A673 (cell line): Measurements from ENCODE around the gene PNLIP. TPM values are rescaled to one million over a fixed set of nuclear protein-coding genes. Genes with fewer than 3 reads are reported as not detected.

Experiments
- BruUV-seq: library from RNA; stranded (reverse); fragments of 400-500 nt; replicated peaks from 2 replicates; lab custom pipeline; 2021; lab: Mats Ljungman, UMichigan
- CTCF ChIA-PET: fragments of 300-600 bp; sonication (Branson Sonifier 250); formaldehyde crosslinking; loops from one replicate; lab custom pipeline; 2022; ENCODE audit warnings: antibody characterized with exemption; lab: Charles Lee
- POLR2A ChIA-PET: fragments of 300-600 bp; sonication (Branson Sonifier 250); formaldehyde crosslinking; loops from one replicate; lab custom pipeline; 2022; ENCODE audit warnings: antibody characterized with exemption; ENCODE audit not compliant: low non-redundant PET; lab: Charles Lee
- DNase-seq: peaks from one replicate; pipeline ENCODE4 v3.0.0-alpha.2; 2015; ENCODE audit warnings: low spot score
- H3K27ac ChIP-seq: fragments of 200-600 bp; sonication (generic); 2 replicates; pipeline ENCODE4 v1.5.1; 2016; ENCODE audit warnings: mixed run types, low read depth, mild to moderate bottlenecking, mixed read lengths, antibody characterized with exemption, low read length; ENCODE audit not compliant: poor library complexity, severe bottlenecking
- H3K27me3 ChIP-seq: fragments of 200-600 bp; sonication (generic); replicated peaks from 2 replicates; pipeline ENCODE4 v1.6.1; 2017; ENCODE audit warnings: mixed run types, low read depth, mild to moderate bottlenecking, mixed read lengths, antibody characterized with exemption, low read length; ENCODE audit not compliant: insufficient read depth, poor library complexity
- H3K36me3 ChIP-seq: fragments of 200-600 bp; sonication (generic); 2 replicates; pipeline ENCODE4 v1.6.1; 2016; ENCODE audit warnings: mixed run types, mild to moderate bottlenecking, mixed read lengths, antibody characterized with exemption, low read length; ENCODE audit not compliant: insufficient read depth, poor library complexity, severe bottlenecking
- H3K4me1 ChIP-seq: fragments of 200-600 bp; sonication (generic); 2 replicates; pipeline ENCODE4 v1.6.1; 2017; ENCODE audit warnings: mixed run types, mild to moderate bottlenecking, mixed read lengths, antibody characterized with exemption, low read length; ENCODE audit not compliant: insufficient read depth, poor library complexity, severe bottlenecking
- H3K4me3 ChIP-seq: fragments of 200-600 bp; sonication (generic); 2 replicates; pipeline ENCODE4 v1.5.1; 2016; ENCODE audit warnings: low read depth, mixed run types, mild to moderate bottlenecking, mixed read lengths, low read length; ENCODE audit not compliant: poor library complexity, severe bottlenecking
- H3K9me3 ChIP-seq: fragments of 200-600 bp; sonication (generic); 2 replicates; pipeline ENCODE4 v1.6.1; 2016; ENCODE audit warnings: mixed run types, low read depth, mild to moderate bottlenecking, mixed read lengths, antibody characterized with exemption, low read length; ENCODE audit not compliant: poor library complexity, severe bottlenecking
- CTCF ChIP-seq: fragments of 300-800, 200-600 bp; sonication (generic); conservative IDR thresholded peaks from 2 replicates; pipeline ENCODE4 v1.5.1; 2017; ENCODE audit warnings: low read depth, mild to moderate bottlenecking, antibody characterized with exemption, low read length, moderate library complexity, mixed read lengths
- EZH2 ChIP-seq: fragments of 200-600 bp; sonication (generic); IDR thresholded peaks from 2 replicates; pipeline ENCODE4 v1.6.1; 2017; ENCODE audit warnings: borderline replicate concordance, low read depth, mild to moderate bottlenecking, mixed read lengths, antibody characterized with exemption, low read length; ENCODE audit not compliant: poor library complexity, severe bottlenecking
- intact Hi-C: fragments of 100-400 bp; cut with micrococcal nuclease; formaldehyde crosslinking; loops from one replicate; pipeline ENCODE4 v1.10.0; 2022; ENCODE audit not compliant: unreplicated experiment
- total RNA-seq: library from RNA; stranded (reverse); gene quantifications from 2 replicates; pipeline ENCODE4 v1.2.3, GENCODE V29; 2021

Gene PNLIP
- total RNA-seq, 1 experiment from 2014 or later: not detected

DNA sequence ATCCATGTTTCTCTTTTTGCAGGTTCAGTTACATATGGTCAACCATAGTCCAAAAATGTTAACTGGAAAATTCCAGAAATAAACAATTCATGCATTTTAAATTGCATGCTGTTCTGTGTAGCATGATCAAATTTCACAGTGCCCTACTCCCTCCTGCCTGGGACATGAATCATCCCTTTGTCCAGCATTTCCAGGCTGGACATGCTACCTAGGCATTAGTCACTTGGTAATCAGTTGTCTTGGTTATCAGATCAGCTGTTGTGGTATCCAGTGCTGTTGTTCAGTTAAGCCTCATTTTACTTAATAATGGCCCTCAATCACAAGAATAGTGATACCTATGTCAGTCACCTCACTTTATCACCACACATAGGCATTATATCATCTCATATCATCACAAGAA lies 7.3 kb upstream of the PNLIP start:
- TF ChIP-seq EZH2 (no peak), CTCF (no peak)
- no peak for DNase-seq

DNA sequence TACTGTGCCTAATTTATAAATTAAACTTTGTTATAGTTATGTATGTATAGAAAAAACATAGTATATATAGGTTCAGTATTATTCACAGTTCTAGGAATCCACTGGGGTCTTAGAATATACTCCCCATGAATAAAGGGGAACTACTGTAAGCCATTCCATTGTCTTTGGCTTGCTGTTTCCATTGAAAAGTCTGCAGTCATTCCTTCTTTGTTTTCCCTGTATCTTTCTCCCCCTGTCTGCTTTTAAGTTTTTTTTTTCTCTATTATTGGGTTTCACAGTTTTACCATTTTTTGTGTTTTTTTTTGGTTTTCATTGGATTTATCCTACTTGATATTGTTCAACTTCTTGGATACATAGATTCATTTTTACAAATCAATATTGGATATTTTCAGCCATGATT lies 6.7 kb upstream of the PNLIP start:
- Histone ChIP-seq H3K27ac (no peak overlapping the region), H3K4me1 (no peaks in the 10 kb centered on the region), H3K27me3 (peaks cover 6% of the 10 kb centered on the region), H3K9me3 (no peaks in the 10 kb centered on the region), H3K4me3 (no peak overlapping the region), H3K36me3 (no peaks in the 10 kb centered on the region)
- ChIA-PET CTCF (no interaction called here), POLR2A (no interaction called here)
- TF ChIP-seq EZH2: no peak
- no peak for TF ChIP-seq CTCF
- no TSS peak for BruUV-seq
- intact Hi-C loops: no loop called here
- no peak for DNase-seq

More for the DNA sequence above, 7.3 kb upstream of the PNLIP start:
- H3K36me3 ChIP-seq: no peaks in the 10 kb centered on the region
- ChIA-PET CTCF (no interaction called here), POLR2A (no interaction called here)
- H3K4me3 ChIP-seq: no peak overlapping the region
- intact Hi-C loops: no loop called here
- no peaks in the 10 kb centered on the region for H3K9me3 ChIP-seq
- H3K27ac ChIP-seq: no peak overlapping the region
- peaks cover 6% of the 10 kb centered on the region for H3K27me3 ChIP-seq
- BruUV-seq: no TSS peak
- no peaks in the 10 kb centered on the region for H3K4me1 ChIP-seq

- Histone ChIP-seq H3K4me1 (no peaks in the 10 kb centered on the region), H3K36me3 (no peaks in the 10 kb centered on the region), H3K27me3 (peaks cover 6% of the 10 kb centered on the region), H3K27ac (no peak overlapping the region), H3K9me3 (no peaks in the 10 kb centered on the region), H3K4me3 (no peak overlapping the region)
- POLR2A ChIA-PET: no interaction called here
- no TSS peak for BruUV-seq
- intact Hi-C loops: no loop called here
- CTCF ChIA-PET: no interaction called here
- DNase-seq: no peak
- no peak for TF ChIP-seq CTCF
- no peak for TF ChIP-seq EZH2
Observed at GRCh38 chr10:116540814-116541213, 4.9 kb upstream of the PNLIP start.
